Liver (tissue), 3 donors: ENCODE measurements around the gene PLN.

Experiments
- EGR1 ChIP-seq, 2 donors: IDR thresholded peaks; 2 replicates each; pipeline ENCODE4 v1.6.1; 2016 to 2018; ENCODE audit warnings: antibody characterized with exemption in 2 of 2, low read depth in 2 of 2
- GABPA ChIP-seq, 2 donors: IDR thresholded peaks in 1 of 2; conservative IDR thresholded peaks in 1 of 2; 2 replicates each; pipeline ENCODE4 v1.6.1; 2016; ENCODE audit warnings: antibody characterized with exemption in 2 of 2, mild to moderate bottlenecking in 1 of 2, moderate library complexity in 1 of 2
- REST ChIP-seq: IDR thresholded peaks from 2 replicates; pipeline ENCODE4 v1.6.1; 2016; ENCODE audit warnings: antibody characterized with exemption, mild to moderate bottlenecking
- YY1 ChIP-seq: IDR thresholded peaks from 2 replicates; pipeline ENCODE4 v1.6.1; 2016; ENCODE audit warnings: antibody characterized with exemption, mild to moderate bottlenecking
- TF ChIP-seq, protein P1 (sequence below): fragments of 150-350 bp; IDR thresholded peaks from 2 replicates; pipeline ENCODE4 v1.5.1; 2017; ENCODE audit warnings: improper control_type of control experiment, low read depth, low read length; ENCODE audit not compliant: missing input control
- donor health status: healthy.
- donor health status: healthy.

- TF ChIP-seq GABPA (IDR thresholded peaks at IDR 0.05 in 1 of 2, conservative IDR thresholded peaks at IDR 0.05 in 1 of 2), result no peak
- TF ChIP-seq, protein P1, sequence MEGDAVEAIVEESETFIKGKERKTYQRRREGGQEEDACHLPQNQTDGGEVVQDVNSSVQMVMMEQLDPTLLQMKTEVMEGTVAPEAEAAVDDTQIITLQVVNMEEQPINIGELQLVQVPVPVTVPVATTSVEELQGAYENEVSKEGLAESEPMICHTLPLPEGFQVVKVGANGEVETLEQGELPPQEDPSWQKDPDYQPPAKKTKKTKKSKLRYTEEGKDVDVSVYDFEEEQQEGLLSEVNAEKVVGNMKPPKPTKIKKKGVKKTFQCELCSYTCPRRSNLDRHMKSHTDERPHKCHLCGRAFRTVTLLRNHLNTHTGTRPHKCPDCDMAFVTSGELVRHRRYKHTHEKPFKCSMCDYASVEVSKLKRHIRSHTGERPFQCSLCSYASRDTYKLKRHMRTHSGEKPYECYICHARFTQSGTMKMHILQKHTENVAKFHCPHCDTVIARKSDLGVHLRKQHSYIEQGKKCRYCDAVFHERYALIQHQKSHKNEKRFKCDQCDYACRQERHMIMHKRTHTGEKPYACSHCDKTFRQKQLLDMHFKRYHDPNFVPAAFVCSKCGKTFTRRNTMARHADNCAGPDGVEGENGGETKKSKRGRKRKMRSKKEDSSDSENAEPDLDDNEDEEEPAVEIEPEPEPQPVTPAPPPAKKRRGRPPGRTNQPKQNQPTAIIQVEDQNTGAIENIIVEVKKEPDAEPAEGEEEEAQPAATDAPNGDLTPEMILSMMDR, result no peak
- TF ChIP-seq YY1, result no peak
- TF ChIP-seq REST, result no peak
- no peak for TF ChIP-seq EGR1 (IDR thresholded peaks at IDR 0.05; ENCODE audit: low read depth in 2 of 2)
Measured at GRCh38 chr6:118558464-118559217, 10.5 kb downstream of the PLN start.
